Skeletal muscle satellite cell (primary cell): Measurements from ENCODE around the gene OPN1MW3.
"Not testable (repeated sequence)": the region's sequence is repeated elsewhere in the genome, so short reads cannot be mapped to it uniquely, and the experiment has no call there.

Experiments
- H3K27me3 ChIP-seq: 2 replicates; pipeline ENCODE4 v1.7.0; 2013; ENCODE audit warnings: low read length; ENCODE audit not compliant: control insufficient read depth, insufficient read depth
- H3K36me3 ChIP-seq: 2 replicates; pipeline ENCODE4 v1.7.0; 2013; ENCODE audit warnings: mild to moderate bottlenecking, control low read depth, low read length; ENCODE audit not compliant: insufficient read depth
- H3K4me1 ChIP-seq: 2 replicates; pipeline ENCODE4 v1.7.0; 2013; ENCODE audit warnings: low read length; ENCODE audit not compliant: control insufficient read depth, insufficient read depth
- H3K4me2 ChIP-seq: 2 replicates; pipeline ENCODE4 v1.7.0; 2013; ENCODE audit warnings: mild to moderate bottlenecking, low read length
- H3K4me3 ChIP-seq: 2 replicates; pipeline ENCODE4 v1.7.0; 2013; ENCODE audit warnings: low read length
- H3K9ac ChIP-seq: 2 replicates; pipeline ENCODE4 v1.7.0; 2013; ENCODE audit warnings: mild to moderate bottlenecking, low read depth, low read length, moderate library complexity
- H3K9me3 ChIP-seq: replicated peaks from 2 replicates; pipeline ENCODE4 v1.7.0; 2013; ENCODE audit warnings: mild to moderate bottlenecking, control low read depth, low read length

OPN1MW3 gene

DNA sequence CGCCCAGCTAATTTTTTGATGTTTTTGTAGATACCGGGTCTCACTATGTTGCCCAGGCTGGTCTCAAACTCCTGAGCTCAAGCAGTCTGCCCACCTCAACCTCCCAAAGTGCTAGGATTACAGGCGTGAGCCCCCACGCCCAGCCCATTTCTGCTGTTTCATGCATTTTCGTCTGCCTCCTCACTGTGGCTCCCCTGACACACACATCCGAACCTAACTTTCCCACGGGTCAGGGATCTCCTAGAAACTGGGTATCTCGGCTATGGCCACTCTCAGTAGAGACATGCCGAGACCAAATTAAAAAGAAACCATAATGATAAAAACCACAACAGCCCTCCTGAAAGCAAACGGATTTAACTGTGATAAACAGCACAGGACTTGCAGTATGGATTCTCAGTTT is 9.3 kb upstream of the OPN1MW3 start:
- not testable (repeated sequence) for H3K4me1 ChIP-seq, H3K4me2 ChIP-seq, H3K36me3 ChIP-seq, H3K4me3 ChIP-seq, H3K27me3 ChIP-seq, H3K9ac ChIP-seq, H3K9me3 ChIP-seq

GRCh38 chrX:154258711-154259110 is 1.3 kb downstream of the OPN1MW3 start:
- not testable (repeated sequence) for H3K4me2 ChIP-seq, H3K36me3 ChIP-seq, H3K4me1 ChIP-seq, H3K9ac ChIP-seq, H3K9me3 ChIP-seq, H3K27me3 ChIP-seq, H3K4me3 ChIP-seq

- not testable (repeated sequence) for H3K4me3 ChIP-seq, H3K9ac ChIP-seq, H3K4me2 ChIP-seq, H3K27me3 ChIP-seq, H3K4me1 ChIP-seq, H3K9me3 ChIP-seq, H3K36me3 ChIP-seq
These were observed 5.7 kb downstream of the OPN1MW3 start for GRCh38 chrX:154263072-154263471.

- H3K4me1 ChIP-seq, H3K36me3 ChIP-seq, H3K9me3 ChIP-seq, H3K27me3 ChIP-seq, H3K9ac ChIP-seq, H3K4me3 ChIP-seq, H3K4me2 ChIP-seq: not testable (repeated sequence)
These were observed 11.9 kb downstream of the OPN1MW3 start for GRCh38 chrX:154269245-154269644.

- not testable (repeated sequence) for H3K4me2 ChIP-seq, H3K27me3 ChIP-seq, H3K9ac ChIP-seq, H3K9me3 ChIP-seq, H3K4me3 ChIP-seq, H3K4me1 ChIP-seq, H3K36me3 ChIP-seq
These were observed 27.3 kb downstream of the OPN1MW3 start for GRCh38 chrX:154284489-154285338.

DNA sequence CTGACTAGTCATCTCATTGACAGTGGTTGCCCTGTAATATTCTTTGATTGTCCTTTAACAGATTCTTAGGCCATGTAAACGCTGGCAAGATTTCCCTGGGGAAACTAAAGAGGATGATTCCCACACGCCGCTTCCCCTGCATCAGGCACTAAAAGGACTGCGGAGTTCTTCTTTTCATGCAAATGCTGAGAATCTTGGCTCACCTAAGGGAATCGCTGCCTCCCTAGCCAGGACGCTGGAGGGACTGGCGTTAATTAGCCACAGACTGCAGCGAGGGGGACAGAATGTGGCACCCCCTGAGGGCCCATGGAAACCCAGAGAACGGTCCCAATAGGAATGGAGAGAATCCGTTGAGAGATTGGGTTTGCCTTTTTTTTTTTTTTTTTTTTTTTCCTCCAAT is 29.0 kb downstream of the OPN1MW3 start:
- not testable (repeated sequence) for H3K27me3 ChIP-seq, H3K9ac ChIP-seq, H3K9me3 ChIP-seq, H3K4me2 ChIP-seq, H3K4me1 ChIP-seq, H3K4me3 ChIP-seq, H3K36me3 ChIP-seq

DNA sequence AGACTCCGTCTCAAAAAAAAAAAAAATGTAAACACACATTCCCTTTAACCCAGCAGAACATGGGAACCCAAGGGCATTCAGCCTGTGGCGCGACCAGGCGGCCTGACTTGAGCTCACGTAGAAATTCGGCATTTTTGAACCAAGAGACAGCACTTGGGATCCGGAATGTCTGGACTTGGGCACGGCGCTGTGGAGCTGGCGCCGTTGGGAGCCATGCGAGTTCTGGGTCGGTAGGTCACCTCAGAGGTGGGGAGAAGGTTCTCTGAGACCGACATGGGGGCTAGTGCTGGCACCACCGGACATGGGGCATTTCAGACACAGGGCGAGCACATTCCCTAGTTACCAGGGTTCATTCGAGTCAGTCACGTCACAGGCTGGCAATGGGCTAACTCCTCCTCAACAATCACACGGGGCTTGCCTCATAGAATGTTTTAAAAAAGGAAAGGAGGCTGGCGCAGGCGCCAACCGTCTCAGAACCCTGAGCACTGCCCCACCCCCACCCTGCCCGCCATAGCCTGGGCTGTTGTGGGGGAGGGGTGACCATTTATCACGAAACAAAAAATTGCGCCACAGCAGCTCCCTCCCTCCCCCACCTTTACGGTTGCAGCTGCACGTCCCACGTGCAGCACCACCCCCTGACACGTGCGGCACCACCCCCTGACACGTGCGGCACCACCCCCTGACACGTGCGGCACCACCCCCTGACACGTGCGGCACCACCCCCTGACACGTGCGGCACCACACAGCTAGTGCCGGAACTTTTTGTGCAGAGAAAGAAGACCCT is 37.6 kb downstream of the OPN1MW3 start, which contains the start of gene TEX28:
TEX28 (minus strand) TSS at position 334 of the 784 bp plus-strand sequence. CDS start 3,007 bp downstream, outside the sequence.
- H3K27me3 ChIP-seq: no peaks in the 10 kb centered on the region
- no peak within 1 kb of the TSS for H3K4me3 ChIP-seq
- no peaks in the 10 kb centered on the region for H3K4me1 ChIP-seq
- H3K9ac ChIP-seq: no peak within 1 kb of the TSS
- H3K36me3 ChIP-seq: no peaks in the 10 kb centered on the region
- H3K4me2 ChIP-seq: no peak within 1 kb of the TSS
- H3K9me3 ChIP-seq: no peaks in the 10 kb centered on the region

DNA sequence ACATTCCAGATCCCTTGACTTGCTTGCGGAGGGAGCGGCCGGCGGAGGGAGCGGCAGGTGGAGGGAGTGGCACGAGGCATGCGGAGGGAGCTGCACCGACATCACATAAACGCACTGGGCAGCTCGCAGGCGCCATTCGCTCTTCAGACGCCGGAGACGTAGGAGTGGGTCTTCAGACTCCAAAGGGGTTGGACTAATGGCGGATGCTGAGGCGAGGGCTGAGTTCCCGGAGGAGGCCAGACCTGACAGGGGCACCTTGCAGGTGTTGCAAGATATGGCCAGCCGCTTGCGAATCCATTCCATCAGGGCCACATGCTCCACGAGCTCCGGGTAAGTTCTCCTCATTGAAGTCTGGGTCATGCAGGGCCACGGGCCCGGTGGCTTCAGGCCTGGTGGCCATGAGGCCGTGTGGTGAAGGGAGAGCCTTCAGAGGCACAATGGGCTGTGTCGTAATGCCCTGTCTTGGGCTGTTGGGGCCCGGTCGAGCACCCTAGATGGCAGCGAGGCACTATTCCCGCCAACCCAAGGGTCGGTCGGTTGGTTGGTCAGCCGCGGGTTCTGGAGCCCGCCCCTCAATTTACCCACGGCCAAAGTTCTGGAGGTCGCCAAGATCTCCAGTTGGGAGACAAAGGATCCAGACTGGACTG is 38.4 kb downstream of the OPN1MW3 start, which contains the start of gene TKTL1:
TKTL1 (plus strand) TSS at position 132 of the 647 bp plus-strand sequence; CDS start at position 197, 65 bp downstream.
- Histone ChIP-seq H3K9me3 (no peaks in the 10 kb centered on the region), H3K36me3 (no peaks in the 10 kb centered on the region), H3K27me3 (no peaks in the 10 kb centered on the region)

GRCh38 chrX:154296731-154297130 is 39.3 kb downstream of the OPN1MW3 start:
- Histone ChIP-seq H3K27me3 (no peaks in the 10 kb centered on the region), H3K36me3 (no peaks in the 10 kb centered on the region), H3K4me3 (no peak overlapping the region), H3K9me3 (no peaks in the 10 kb centered on the region), H3K4me2 (no peak overlapping the region), H3K9ac (no peak overlapping the region), H3K4me1 (no peaks in the 10 kb centered on the region)

More for the DNA sequence above, 38.4 kb downstream of the OPN1MW3 start, which contains the start of gene TKTL1:
- Histone ChIP-seq H3K4me1 (no peaks in the 10 kb centered on the region), H3K9ac (no peak within 1 kb of the TSS), H3K4me2 (no peak within 1 kb of the TSS), H3K4me3 (no peak within 1 kb of the TSS)

- Histone ChIP-seq H3K4me3 (no peak overlapping the region), H3K4me2 (no peak overlapping the region), H3K4me1 (no peaks in the 10 kb centered on the region), H3K9ac (no peak overlapping the region), H3K9me3 (no peaks in the 10 kb centered on the region), H3K27me3 (no peaks in the 10 kb centered on the region), H3K36me3 (no peaks in the 10 kb centered on the region)
These were observed 40.9 kb downstream of the OPN1MW3 start for GRCh38 chrX:154298312-154298711.

- H3K36me3 ChIP-seq: no peaks in the 10 kb centered on the region
- H3K4me1 ChIP-seq: no peaks in the 10 kb centered on the region
- no peak overlapping the region for H3K4me3 ChIP-seq
- no peaks in the 10 kb centered on the region for H3K9me3 ChIP-seq
- no peak overlapping the region for H3K9ac ChIP-seq
- H3K4me2 ChIP-seq: no peak overlapping the region
- peaks cover 4% of the 10 kb centered on the region for H3K27me3 ChIP-seq
These were observed 43.4 kb downstream of the OPN1MW3 start for GRCh38 chrX:154300816-154301215.
